HEK293 (cell line): ENCODE results near the gene SMPD3.

ENCODE experiments used
- CTCF ChIA-PET: fragments of 350-600 bp; formaldehyde crosslinking; extraction: SDS; loops from one replicate; lab custom pipeline; 2021; ENCODE audit warnings: antibody characterized with exemption; lab: Yijun Ruan, JAX
- POLR2A ChIA-PET: fragments of 300-600 bp; formaldehyde crosslinking; extraction: SDS; loops from one replicate; lab custom pipeline; 2020; ENCODE audit warnings: antibody characterized with exemption, inconsistent platforms; lab: Yijun Ruan, JAX
- H3K27ac ChIP-seq: fragments of 200-500 bp; sonication (Bioruptor generic); 2 replicates; pipeline ENCODE4 v1.5.1; 2014; ENCODE audit warnings: low read depth, low read length, control low read depth, inconsistent platforms; ENCODE audit errors: extremely low read depth
- H3K36me3 ChIP-seq, 2 experiments: fragments of 200-500 bp in 1 of 2; sonication (Bioruptor generic) in 1 of 2; 1 replicate in 1 of 2; 2 replicates in 1 of 2; pipeline ENCODE4 v1.5.1; 2014 to 2017; ENCODE audit warnings: inconsistent platforms in 2 of 2, low read length in 2 of 2; ENCODE audit not compliant: control insufficient read depth in 2 of 2, insufficient read depth in 1 of 2
- H3K4me1 ChIP-seq: fragments of 200-500 bp; sonication (Bioruptor generic); 2 replicates; pipeline ENCODE4 v1.5.1; 2014; ENCODE audit warnings: mild to moderate bottlenecking, low read length, inconsistent platforms; ENCODE audit not compliant: control insufficient read depth, insufficient read depth
- H3K4me3 ChIP-seq: 2 replicates; pipeline ENCODE4 v1.5.1; 2011; ENCODE audit warnings: low read depth, mild to moderate bottlenecking, control low read depth, low read length, moderate library complexity
- H3K9me3 ChIP-seq: fragments of 200-500 bp; sonication (Bioruptor generic); 2 replicates; pipeline ENCODE4 v1.5.1; 2014; ENCODE audit warnings: low read depth, low read length, inconsistent platforms; ENCODE audit not compliant: control insufficient read depth, insufficient read depth
- AEBP2 ChIP-seq: fragments of 450-650 bp; formaldehyde crosslinking; IDR thresholded peaks from 2 replicates; pipeline ENCODE4 v1.5.1; 2016; ENCODE audit warnings: missing biosample characterization, missing genetic modification characterization, borderline replicate concordance
- BCL11B ChIP-seq: fragments of 450-650 bp; formaldehyde crosslinking; IDR thresholded peaks from 2 replicates; pipeline ENCODE4 v1.5.1; 2016; ENCODE audit warnings: low read depth, missing biosample characterization, missing genetic modification characterization
- ELK4 ChIP-seq: IDR thresholded peaks from 2 replicates; pipeline ENCODE4 v1.6.1; 2011; ENCODE audit warnings: mild to moderate bottlenecking, low read depth, low read length, borderline replicate concordance
- GLI4 ChIP-seq: fragments of 450-650 bp; formaldehyde crosslinking; IDR thresholded peaks from 2 replicates; pipeline ENCODE4 v1.5.1; 2016; ENCODE audit warnings: missing biosample characterization, missing genetic modification characterization
- KLF17 ChIP-seq: fragments of 450-650 bp; formaldehyde crosslinking; IDR thresholded peaks from 2 replicates; pipeline ENCODE4 v1.5.1; 2016; ENCODE audit warnings: missing biosample characterization, missing genetic modification characterization
- ZNF174 ChIP-seq: fragments of 450-650 bp; formaldehyde crosslinking; IDR thresholded peaks from 2 replicates; pipeline ENCODE4 v1.5.0; 2017; ENCODE audit warnings: missing biosample characterization, mild to moderate bottlenecking, missing genetic modification characterization
- ZNF248 ChIP-seq: fragments of 450-650 bp; formaldehyde crosslinking; IDR thresholded peaks from 2 replicates; pipeline ENCODE4 v1.5.1; 2017; ENCODE audit warnings: missing biosample characterization, missing genetic modification characterization
- ZNF362 ChIP-seq: fragments of 450-650 bp; formaldehyde crosslinking; IDR thresholded peaks from 2 replicates; pipeline ENCODE4 v1.5.1; 2016; ENCODE audit warnings: missing biosample characterization, missing genetic modification characterization
- ZNF366 ChIP-seq: fragments of 450-650 bp; formaldehyde crosslinking; conservative IDR thresholded peaks from 2 replicates; pipeline ENCODE4 v1.5.1; 2016; ENCODE audit warnings: missing biosample characterization, missing genetic modification characterization
- ZNF37A ChIP-seq: fragments of 450-650 bp; IDR thresholded peaks from 2 replicates; pipeline ENCODE4 v1.5.1; 2018; ENCODE audit warnings: missing biosample characterization, missing genetic modification characterization
- ZNF433 ChIP-seq: fragments of 450-650 bp; formaldehyde crosslinking; IDR thresholded peaks from 2 replicates; pipeline ENCODE4 v1.5.1; 2016; ENCODE audit warnings: missing biosample characterization, missing genetic modification characterization, low read depth
- ZNF561 ChIP-seq: fragments of 450-650 bp; IDR thresholded peaks from 2 replicates; pipeline ENCODE4 v1.5.1; 2018; ENCODE audit warnings: missing biosample characterization, missing genetic modification characterization, borderline replicate concordance
- ZNF610 ChIP-seq: fragments of 450-650 bp; formaldehyde crosslinking; IDR thresholded peaks from 2 replicates; pipeline ENCODE4 v1.5.1; 2016; ENCODE audit warnings: missing biosample characterization, missing genetic modification characterization, borderline replicate concordance
- ZNF664 ChIP-seq: fragments of 450-650 bp; formaldehyde crosslinking; IDR thresholded peaks from 2 replicates; pipeline ENCODE4 v1.5.1; 2016; ENCODE audit warnings: missing biosample characterization, missing genetic modification characterization
- ZNF777 ChIP-seq: fragments of 450-650 bp; formaldehyde crosslinking; IDR thresholded peaks from 2 replicates; pipeline ENCODE4 v1.5.1; 2017; ENCODE audit warnings: missing biosample characterization, missing genetic modification characterization, borderline replicate concordance
- ZNF785 ChIP-seq: fragments of 450-650 bp; formaldehyde crosslinking; IDR thresholded peaks from 2 replicates; pipeline ENCODE4 v1.5.1; 2016; ENCODE audit warnings: missing biosample characterization, missing genetic modification characterization
- ZNF843 ChIP-seq: fragments of 450-650 bp; formaldehyde crosslinking; IDR thresholded peaks from 2 replicates; pipeline ENCODE4 v1.5.1; 2016; ENCODE audit warnings: missing biosample characterization, missing genetic modification characterization
- TF ChIP-seq, protein P1 (sequence below): fragments of 450-650 bp; formaldehyde crosslinking; IDR thresholded peaks from 2 replicates; pipeline ENCODE4 v1.5.1; 2016; ENCODE audit warnings: missing biosample characterization, missing genetic modification characterization
- TF ChIP-seq, protein P2 (sequence below): fragments of 450-650 bp; formaldehyde crosslinking; IDR thresholded peaks from 2 replicates; pipeline ENCODE4; 2016; ENCODE audit warnings: missing biosample characterization, missing genetic modification characterization
- TF ChIP-seq, protein P3 (sequence below): fragments of 450-650 bp; formaldehyde crosslinking; IDR thresholded peaks from 2 replicates; pipeline ENCODE4 v1.5.0; 2017; ENCODE audit warnings: missing biosample characterization, missing genetic modification characterization, borderline replicate concordance

Gene SMPD3

GRCh38 chr16:68478526-68479250 is 30.4 kb upstream of the SMPD3 start:
- no peaks in the 10 kb centered on the region for H3K36me3 ChIP-seq
- ChIA-PET POLR2A (no interaction called here), CTCF (no interaction called here)
- no peak overlapping the region for H3K27ac ChIP-seq
- TF ChIP-seq, protein P1, sequence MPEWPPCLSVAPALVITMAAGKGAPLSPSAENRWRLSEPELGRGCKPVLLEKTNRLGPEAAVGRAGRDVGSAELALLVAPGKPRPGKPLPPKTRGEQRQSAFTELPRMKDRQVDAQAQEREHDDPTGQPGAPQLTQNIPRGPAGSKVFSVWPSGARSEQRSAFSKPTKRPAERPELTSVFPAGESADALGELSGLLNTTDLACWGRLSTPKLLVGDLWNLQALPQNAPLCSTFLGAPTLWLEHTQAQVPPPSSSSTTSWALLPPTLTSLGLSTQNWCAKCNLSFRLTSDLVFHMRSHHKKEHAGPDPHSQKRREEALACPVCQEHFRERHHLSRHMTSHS (tag by site-specific recombination), result no peak
- TF ChIP-seq AEBP2 (tag by site-specific recombination), result no peak
- TF ChIP-seq, protein P2, sequence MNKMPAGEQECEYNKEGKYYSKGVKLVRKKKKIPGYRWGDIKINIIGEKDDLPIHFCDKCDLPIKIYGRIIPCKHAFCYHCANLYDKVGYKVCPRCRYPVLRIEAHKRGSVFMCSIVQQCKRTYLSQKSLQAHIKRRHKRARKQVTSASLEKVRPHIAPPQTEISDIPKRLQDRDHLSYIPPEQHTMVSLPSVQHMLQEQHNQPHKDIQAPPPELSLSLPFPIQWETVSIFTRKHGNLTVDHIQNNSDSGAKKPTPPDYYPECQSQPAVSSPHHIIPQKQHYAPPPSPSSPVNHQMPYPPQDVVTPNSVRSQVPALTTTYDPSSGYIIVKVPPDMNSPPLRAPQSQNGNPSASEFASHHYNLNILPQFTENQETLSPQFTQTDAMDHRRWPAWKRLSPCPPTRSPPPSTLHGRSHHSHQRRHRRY (tag by site-specific recombination), result no peak
- no peak overlapping the region for H3K4me3 ChIP-seq
- no peaks in the 10 kb centered on the region for H3K4me1 ChIP-seq
- H3K9me3 ChIP-seq, result no peaks in the 10 kb centered on the region

DNA sequence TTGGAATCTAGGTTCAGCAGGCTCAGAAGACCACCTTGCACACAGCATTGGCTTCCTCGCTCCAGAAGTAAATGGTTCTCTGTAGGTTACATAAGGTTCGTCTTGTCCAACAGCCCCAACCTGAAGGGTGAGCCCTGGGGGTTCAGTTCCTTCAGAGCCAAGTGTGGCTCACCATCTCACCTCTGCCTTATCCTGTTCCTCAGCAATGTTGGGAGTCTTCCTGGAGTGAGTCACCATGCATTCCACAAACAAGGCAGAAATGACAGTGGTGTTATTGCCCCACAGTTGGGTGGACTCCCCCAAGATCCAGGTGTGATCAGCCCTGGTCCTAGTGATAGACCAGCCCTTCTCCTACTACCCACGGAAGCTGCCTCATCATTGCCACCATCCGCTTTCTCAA is 26.8 kb upstream of the SMPD3 start:
- no peak overlapping the region for H3K27ac ChIP-seq
- H3K4me1 ChIP-seq, result no peaks in the 10 kb centered on the region
- TF ChIP-seq ZNF362 (tag by site-specific recombination) (no peak), ZNF777 (tag by site-specific recombination) (no peak), ZNF785 (no peak), ZNF561 (tag by site-specific recombination) (no peak), ZNF248 (no peak), ZNF366 (no peak), ZNF37A (tag by site-specific recombination) (no peak), ZNF843 (no peak)
- CTCF ChIA-PET, result no interaction called here
- POLR2A ChIA-PET, result no interaction called here
- no peaks in the 10 kb centered on the region for H3K9me3 ChIP-seq
- no peak overlapping the region for H3K4me3 ChIP-seq
- no peaks in the 10 kb centered on the region for H3K36me3 ChIP-seq

GRCh38 chr16:68473358-68474070 is 25.2 kb upstream of the SMPD3 start:
- ChIA-PET CTCF (interaction anchor here (0.6 to 0.9 kb wide), 2 partner anchors 8 to 45 kb away, joined by 3 read pairs; no protein-coding TSS in a partner anchor), POLR2A (interaction anchor here (0.7 kb wide), 1 partner anchor 95 kb away, joined by 3 read pairs; no protein-coding TSS in a partner anchor)
- no peak overlapping the region for H3K4me3 ChIP-seq
- no peaks in the 10 kb centered on the region for H3K36me3 ChIP-seq
- no peaks in the 10 kb centered on the region for H3K4me1 ChIP-seq
- H3K9me3 ChIP-seq, result no peaks in the 10 kb centered on the region
- no peak overlapping the region for H3K27ac ChIP-seq
- TF ChIP-seq ZNF610 (tag by site-specific recombination) (no peak), ZNF433 (tag by site-specific recombination) (no peak), ZNF777 (tag by site-specific recombination) (no peak), KLF17 (tag by site-specific recombination) (no peak), BCL11B (tag by site-specific recombination) (no peak), GLI4 (tag by site-specific recombination) (no peak), ZNF174 (tag by site-specific recombination) (no peak), ZNF664 (no peak), ELK4 (no peak)
- TF ChIP-seq, protein P3, sequence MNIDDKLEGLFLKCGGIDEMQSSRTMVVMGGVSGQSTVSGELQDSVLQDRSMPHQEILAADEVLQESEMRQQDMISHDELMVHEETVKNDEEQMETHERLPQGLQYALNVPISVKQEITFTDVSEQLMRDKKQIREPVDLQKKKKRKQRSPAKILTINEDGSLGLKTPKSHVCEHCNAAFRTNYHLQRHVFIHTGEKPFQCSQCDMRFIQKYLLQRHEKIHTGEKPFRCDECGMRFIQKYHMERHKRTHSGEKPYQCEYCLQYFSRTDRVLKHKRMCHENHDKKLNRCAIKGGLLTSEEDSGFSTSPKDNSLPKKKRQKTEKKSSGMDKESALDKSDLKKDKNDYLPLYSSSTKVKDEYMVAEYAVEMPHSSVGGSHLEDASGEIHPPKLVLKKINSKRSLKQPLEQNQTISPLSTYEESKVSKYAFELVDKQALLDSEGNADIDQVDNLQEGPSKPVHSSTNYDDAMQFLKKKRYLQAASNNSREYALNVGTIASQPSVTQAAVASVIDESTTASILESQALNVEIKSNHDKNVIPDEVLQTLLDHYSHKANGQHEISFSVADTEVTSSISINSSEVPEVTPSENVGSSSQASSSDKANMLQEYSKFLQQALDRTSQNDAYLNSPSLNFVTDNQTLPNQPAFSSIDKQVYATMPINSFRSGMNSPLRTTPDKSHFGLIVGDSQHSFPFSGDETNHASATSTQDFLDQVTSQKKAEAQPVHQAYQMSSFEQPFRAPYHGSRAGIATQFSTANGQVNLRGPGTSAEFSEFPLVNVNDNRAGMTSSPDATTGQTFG, result no peak
